ENCODE results near the gene SLC35G6. TPM values are rescaled to one million over a fixed set of nuclear protein-coding genes. Genes with fewer than 3 reads are reported as not detected.

SLC35G6 gene
- total RNA-seq, 1 experiment from 2014 or later: not detected

- no peaks in the 10 kb centered on the region for H3F3A ChIP-seq (ENCODE audit: low read length, unreplicated experiment)
- BruUV-seq (replicated peaks): no TSS peak
- H4K20me1 ChIP-seq (ENCODE audit: low read length): no peaks in the 10 kb centered on the region
- no peaks in the 10 kb centered on the region for H3K79me2 ChIP-seq (ENCODE audit: low read length)
- H3K27ac ChIP-seq (ENCODE audit: low read length): no peak overlapping the region
- POLR2A ChIA-PET (ENCODE audit: unreplicated experiment): no interaction called here
- H3K27me3 ChIP-seq (ENCODE audit: low read length): no peaks in the 10 kb centered on the region
- H2AFZ ChIP-seq (ENCODE audit: low read length): no peak overlapping the region
- H3K36me3 ChIP-seq (ENCODE audit: low read depth, low read length): peaks cover 44% of the 10 kb centered on the region
- intact Hi-C loops (cut with micrococcal nuclease): no loop called here
- CTCF ChIA-PET: no interaction called here
- H3K4me3 ChIP-seq (ENCODE audit: low read length): no peak overlapping the region
- no peak overlapping the region for H3K9ac ChIP-seq (ENCODE audit: low read length)
- no peaks in the 10 kb centered on the region for H3K9me3 ChIP-seq (ENCODE audit: low read length)
- TF ChIP-seq EZH2 (IDR thresholded peaks at IDR 0.05; ENCODE audit: low read length, unreplicated experiment) (no peak), EZH2phosphoT487 (IDR thresholded peaks at IDR 0.05; ENCODE audit: borderline replicate concordance, low read length) (no peak), CTCF (conservative IDR thresholded peaks at IDR 0.05; ENCODE audit: low read depth, low read length) (no peak)
- H3K4me2 ChIP-seq (ENCODE audit: low read length): no peak overlapping the region
- ATAC-seq (no peak), DNase-seq (no peak)
- no peaks in the 10 kb centered on the region for H3K4me1 ChIP-seq (ENCODE audit: insufficient read depth, low read length)
- H3K9me2 ChIP-seq (replicated peaks; ENCODE audit: low read length): no peaks in the 10 kb centered on the region
Observed at GRCh38 chr17:7508846-7509245, 27.6 kb downstream of the SLC35G6 start.

GRCh38 chr17:7509937-7510336 lies 28.7 kb downstream of the SLC35G6 start:
- no TSS peak for BruUV-seq (replicated peaks)
- intact Hi-C loops (cut with micrococcal nuclease): no loop called here
- H4K20me1 ChIP-seq (ENCODE audit: low read length): no peaks in the 10 kb centered on the region
- no peaks in the 10 kb centered on the region for H3K9me3 ChIP-seq (ENCODE audit: low read length)
- no peak overlapping the region for H2AFZ ChIP-seq (ENCODE audit: low read length)
- ChIA-PET POLR2A (ENCODE audit: unreplicated experiment) (no interaction called here), CTCF (no interaction called here)
- no peak overlapping the region for H3K27ac ChIP-seq (ENCODE audit: low read length)
- peaks cover 41% of the 10 kb centered on the region for H3K36me3 ChIP-seq (ENCODE audit: low read depth, low read length)
- H3K4me3 ChIP-seq (ENCODE audit: low read length): no peak overlapping the region
- TF ChIP-seq EZH2phosphoT487 (IDR thresholded peaks at IDR 0.05; ENCODE audit: borderline replicate concordance, low read length): no peak
- TF ChIP-seq EZH2 (IDR thresholded peaks at IDR 0.05; ENCODE audit: low read length, unreplicated experiment): no peak
- TF ChIP-seq CTCF (conservative IDR thresholded peaks at IDR 0.05; ENCODE audit: low read depth, low read length): no peak
- H3K9ac ChIP-seq (ENCODE audit: low read length): no peak overlapping the region
- no peaks in the 10 kb centered on the region for H3F3A ChIP-seq (ENCODE audit: low read length, unreplicated experiment)
- H3K27me3 ChIP-seq (ENCODE audit: low read length): no peaks in the 10 kb centered on the region
- H3K79me2 ChIP-seq (ENCODE audit: low read length): no peaks in the 10 kb centered on the region
- DNase-seq (no peak), ATAC-seq (no peak)
- no peak overlapping the region for H3K4me2 ChIP-seq (ENCODE audit: low read length)
- no peaks in the 10 kb centered on the region for H3K4me1 ChIP-seq (ENCODE audit: insufficient read depth, low read length)
- no peaks in the 10 kb centered on the region for H3K9me2 ChIP-seq (replicated peaks; ENCODE audit: low read length)

DNA sequence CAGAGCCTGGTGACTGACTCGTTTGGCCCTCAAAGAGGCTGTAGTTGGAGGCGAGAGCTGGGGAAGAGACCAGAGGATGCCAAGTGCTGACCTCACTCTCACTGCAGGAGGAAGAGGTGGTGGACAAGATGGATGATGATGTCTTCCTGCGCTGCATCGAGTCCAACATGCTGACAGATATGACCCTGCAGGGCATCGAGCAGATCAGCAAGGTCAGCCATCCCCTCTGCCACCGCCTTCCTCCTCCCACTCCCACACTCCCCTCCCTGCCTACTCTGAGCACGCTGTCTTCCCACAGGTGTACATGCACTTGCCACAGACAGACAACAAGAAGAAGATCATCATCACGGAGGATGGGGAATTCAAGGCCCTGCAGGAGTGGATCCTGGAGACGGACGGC lies 29.9 kb downstream of the SLC35G6 start:
- H2AFZ ChIP-seq (ENCODE audit: low read length): no peak overlapping the region
- H3F3A ChIP-seq (ENCODE audit: low read length, unreplicated experiment): no peaks in the 10 kb centered on the region
- ChIA-PET CTCF (no interaction called here), POLR2A (ENCODE audit: unreplicated experiment) (no interaction called here)
- no peak overlapping the region for H3K4me2 ChIP-seq (ENCODE audit: low read length)
- no peaks in the 10 kb centered on the region for H3K79me2 ChIP-seq (ENCODE audit: low read length)
- H3K36me3 ChIP-seq (ENCODE audit: low read depth, low read length): peaks cover 34% of the 10 kb centered on the region
- H3K4me1 ChIP-seq (ENCODE audit: insufficient read depth, low read length): no peaks in the 10 kb centered on the region
- H3K27me3 ChIP-seq (ENCODE audit: low read length): no peaks in the 10 kb centered on the region
- H3K27ac ChIP-seq (ENCODE audit: low read length): no peak overlapping the region
- no peaks in the 10 kb centered on the region for H3K9me2 ChIP-seq (replicated peaks; ENCODE audit: low read length)
- H3K4me3 ChIP-seq (ENCODE audit: low read length): no peak overlapping the region
- no peak overlapping the region for H3K9ac ChIP-seq (ENCODE audit: low read length)
- BruUV-seq (replicated peaks): no TSS peak
- intact Hi-C loops (cut with micrococcal nuclease): no loop called here
- DNase-seq (no peak), ATAC-seq (no peak)
- TF ChIP-seq CTCF (conservative IDR thresholded peaks at IDR 0.05; ENCODE audit: low read depth, low read length) (no peak), EZH2phosphoT487 (IDR thresholded peaks at IDR 0.05; ENCODE audit: borderline replicate concordance, low read length) (no peak), EZH2 (IDR thresholded peaks at IDR 0.05; ENCODE audit: low read length, unreplicated experiment) (no peak)
- no peaks in the 10 kb centered on the region for H4K20me1 ChIP-seq (ENCODE audit: low read length)
- no peaks in the 10 kb centered on the region for H3K9me3 ChIP-seq (ENCODE audit: low read length)
